HG03457 (cell line): ENCODE data around the gene NUPR2.
"Not testable (repeated sequence)": the region's sequence is repeated elsewhere in the genome, so short reads cannot be mapped to it uniquely, and the experiment has no call there.

Experiments used
- ATAC-seq: cut with Tn5 transposase; IDR thresholded peaks from one replicate; pipeline ENCODE4 v1.9.1; 2021; ENCODE audit warnings: moderate number of reproducible peaks; ENCODE audit not compliant: unreplicated experiment

The NUPR2 gene, protein sequence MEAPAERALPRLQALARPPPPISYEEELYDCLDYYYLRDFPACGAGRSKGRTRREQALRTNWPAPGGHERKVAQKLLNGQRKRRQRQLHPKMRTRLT

DNA sequence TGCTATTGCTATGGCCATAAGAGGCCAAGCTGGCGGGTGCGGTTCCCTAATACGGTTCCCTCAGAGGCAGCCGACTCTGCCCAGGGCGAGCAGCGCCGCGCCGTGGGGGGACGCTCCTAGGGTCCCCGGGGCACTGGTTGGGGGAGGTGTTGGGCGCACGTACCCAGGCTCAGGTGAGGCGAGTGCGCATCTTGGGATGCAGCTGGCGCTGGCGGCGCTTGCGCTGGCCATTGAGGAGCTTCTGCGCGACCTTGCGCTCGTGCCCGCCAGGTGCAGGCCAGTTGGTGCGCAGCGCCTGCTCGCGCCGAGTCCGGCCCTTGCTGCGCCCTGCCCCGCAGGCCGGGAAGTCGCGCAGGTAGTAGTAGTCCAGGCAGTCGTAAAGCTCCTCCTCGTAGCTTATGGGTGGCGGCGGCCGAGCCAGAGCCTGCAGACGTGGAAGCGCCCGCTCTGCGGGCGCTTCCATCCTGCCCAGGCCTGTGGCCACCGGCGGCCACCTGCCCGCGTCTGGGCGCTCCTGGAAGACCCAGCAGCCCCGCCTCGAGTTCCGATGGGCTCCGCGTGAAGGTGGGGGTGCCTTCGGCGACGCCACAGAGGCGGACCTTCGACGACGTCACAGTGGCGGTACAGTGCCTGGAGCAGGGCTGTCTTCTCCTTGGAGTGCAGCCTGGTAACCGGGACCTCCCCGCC lies at the start of gene NUPR2:
Gene NUPR2, minus strand, starts transcription at position 566 of the 687 bp plus-strand sequence. Its CDS starts 103 bp downstream, at position 463.
- ATAC-seq = no peak

DNA sequence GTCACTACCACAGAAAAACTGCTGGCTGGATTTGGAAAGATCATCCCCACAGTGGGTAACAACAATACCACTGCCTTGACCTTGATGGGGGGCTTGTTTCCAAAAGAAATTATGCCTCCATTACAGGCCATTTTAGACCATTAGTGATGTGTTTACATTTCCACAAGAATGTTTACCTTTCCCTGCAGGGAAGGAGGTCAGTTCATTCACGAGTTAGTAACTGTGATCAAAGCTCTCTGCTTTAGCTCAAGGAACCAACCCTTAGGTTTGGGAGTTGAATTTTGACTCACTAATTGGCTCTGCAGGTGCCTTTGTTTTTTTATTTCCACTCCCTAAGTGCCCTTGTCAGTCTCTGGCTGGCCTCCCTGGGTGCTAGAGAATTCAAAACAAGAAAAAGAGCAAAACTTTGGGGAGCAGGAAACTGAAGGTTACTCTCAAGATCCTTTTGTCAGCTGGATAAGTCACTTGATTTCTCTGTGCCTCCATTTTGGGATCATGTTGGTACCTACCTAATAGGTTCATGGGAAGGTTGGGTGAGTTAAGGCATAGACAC lies 41.1 kb upstream of the NUPR2 start:
- no peak for ATAC-seq

DNA sequence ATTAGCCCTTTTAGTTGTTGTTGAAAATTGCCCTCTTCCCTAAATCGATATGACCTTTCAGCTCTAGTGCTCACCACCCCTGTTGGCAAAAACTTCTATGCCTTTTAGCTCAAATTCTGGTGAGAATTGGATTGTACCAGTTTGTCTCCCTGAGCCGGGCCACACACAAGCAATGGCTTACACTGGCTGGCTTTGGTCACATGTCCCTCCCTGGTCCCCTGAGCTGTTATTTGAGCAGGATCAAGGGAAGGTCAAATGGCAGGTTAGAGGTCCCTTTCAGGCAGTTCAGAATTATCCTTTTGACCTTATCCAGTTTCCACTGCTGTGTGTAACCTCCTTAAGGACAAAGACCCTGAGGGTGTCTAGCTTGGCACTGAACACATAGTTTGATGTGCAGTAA lies 14.8 kb upstream of the NUPR2 start:
- not testable (repeated sequence) for ATAC-seq

DNA sequence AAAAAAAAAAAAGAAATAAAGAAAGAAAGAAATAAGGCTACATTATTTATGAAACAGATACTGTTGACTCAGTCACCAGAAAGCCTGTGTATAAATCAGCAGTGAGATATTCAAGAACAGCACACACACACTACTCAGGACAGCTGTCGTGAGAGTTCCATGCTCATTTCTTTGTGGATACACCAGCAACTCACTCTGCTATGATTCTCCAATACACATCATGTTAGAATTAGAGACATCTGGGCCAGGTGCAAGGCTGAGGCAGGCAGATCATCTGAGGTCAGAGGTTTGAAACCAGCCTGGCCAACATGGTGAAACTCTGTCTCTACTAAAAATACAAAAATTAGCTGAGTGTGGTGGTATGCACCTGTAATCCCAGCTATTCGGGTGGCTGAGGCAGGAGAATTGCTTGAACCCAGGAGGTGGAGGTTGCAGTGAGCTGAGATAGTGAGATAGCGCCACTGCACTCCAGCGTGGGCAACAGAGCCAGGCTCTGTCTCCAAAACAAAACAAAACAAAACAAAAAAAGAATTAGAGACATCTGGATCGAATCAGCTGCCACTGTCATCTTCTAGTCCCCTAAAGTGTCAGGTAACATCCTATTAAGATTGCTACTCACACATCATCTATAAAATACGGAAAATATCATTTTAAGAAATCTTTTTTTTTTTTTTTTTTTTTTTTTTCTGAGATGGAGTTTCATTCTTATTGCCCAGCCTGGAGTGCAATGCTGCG lies 11.2 kb upstream of the NUPR2 start:
- ATAC-seq = no peak

DNA sequence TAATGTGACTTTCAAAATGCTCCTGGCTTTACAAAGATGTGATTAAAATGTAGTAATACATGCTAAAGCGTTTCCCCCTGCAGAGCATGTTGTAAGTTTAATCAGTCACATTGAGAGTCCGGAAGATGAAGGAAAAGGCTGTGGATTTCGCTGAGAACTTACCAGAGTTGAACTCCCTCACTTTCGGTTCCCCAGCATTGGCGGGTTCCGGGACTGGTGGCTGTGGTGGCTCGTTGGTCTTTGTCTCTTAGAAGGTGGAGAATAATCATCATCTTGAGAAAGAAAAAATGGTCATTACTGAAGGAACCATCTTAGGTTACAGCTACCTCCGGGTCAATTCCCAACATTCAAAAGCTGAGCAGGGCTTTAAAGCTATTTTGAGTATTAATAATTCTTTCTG lies 9.6 kb upstream of the NUPR2 start:
- no peak for ATAC-seq

DNA sequence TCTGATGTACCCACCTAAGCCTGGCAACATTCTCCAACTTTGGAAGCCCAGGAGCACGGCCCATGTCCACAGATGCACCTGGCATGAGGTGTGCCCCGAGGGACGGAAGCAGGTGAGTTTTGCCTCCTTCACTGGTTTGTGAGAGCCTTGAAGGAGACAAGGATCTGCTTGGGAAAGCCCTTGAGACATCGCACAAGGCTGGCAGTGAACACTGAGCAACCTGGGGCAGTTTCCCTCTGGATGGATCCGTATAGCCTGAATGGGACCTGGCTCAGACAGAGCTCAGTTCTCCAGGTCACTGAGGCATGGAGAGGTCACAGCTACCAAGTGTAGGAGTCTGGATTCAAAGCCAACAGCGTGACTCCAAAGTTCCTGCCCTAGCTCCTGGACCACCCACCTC lies 8.8 kb upstream of the NUPR2 start:
- no peak for ATAC-seq

DNA sequence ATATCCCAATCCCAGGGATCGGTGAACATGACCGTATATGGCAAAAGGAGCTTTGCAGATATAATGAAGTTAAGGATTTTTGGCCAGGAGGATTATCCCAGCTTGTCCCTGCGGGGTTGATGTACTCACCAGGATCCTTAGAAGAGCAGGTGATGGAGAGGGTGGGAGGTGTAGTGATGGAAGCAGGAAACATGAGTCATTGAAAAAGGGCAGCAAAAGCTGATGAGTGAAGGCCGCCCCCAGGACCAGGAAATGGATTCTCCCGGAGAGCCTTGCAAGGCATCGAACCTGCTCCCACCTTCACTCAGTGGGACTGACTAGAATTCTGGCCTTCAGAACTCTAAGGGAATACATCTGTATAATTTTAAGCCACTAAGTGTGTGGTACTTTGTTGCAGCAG lies 5.2 kb upstream of the NUPR2 start:
- no peak for ATAC-seq

DNA sequence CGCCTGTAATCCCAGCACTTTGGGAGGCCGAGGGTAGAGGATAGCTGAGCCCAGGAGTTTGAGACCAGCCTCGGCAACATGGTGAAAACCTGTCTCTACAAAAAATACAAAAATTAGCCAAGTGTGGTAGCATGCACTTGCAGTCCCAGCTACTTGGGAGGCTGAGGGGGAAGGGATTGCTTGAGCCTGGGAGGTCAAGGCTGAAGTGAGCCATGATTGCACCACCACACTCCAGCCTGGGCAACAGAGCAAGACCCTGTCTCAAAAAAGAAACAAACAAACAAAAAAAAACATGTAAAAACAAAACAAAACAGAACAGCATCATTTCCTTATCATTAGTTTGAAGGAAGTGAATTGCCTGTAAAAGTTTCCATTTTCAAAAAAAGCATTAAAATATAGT lies 4.0 kb downstream of the NUPR2 start:
- ATAC-seq = not testable (repeated sequence)

DNA sequence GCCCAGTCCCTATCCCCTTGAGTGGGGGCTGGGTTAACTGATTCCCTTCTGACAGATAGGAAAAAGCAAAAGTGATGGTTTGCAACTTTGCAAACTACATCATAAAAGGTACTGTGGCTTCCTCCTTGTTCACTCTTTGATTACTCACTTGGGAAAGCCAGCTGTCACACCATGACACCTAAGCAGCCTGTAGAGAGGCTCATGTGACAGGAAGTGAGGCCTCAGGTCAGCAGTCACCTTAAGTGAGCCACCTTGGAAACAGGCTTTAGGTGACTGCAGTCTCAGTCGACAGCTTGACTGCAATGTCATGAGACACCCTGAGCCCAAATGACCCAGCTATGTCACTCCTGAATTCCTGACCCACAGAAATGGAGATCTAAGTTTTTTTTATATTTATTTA lies 5.6 kb downstream of the NUPR2 start:
- ATAC-seq = no peak

DNA sequence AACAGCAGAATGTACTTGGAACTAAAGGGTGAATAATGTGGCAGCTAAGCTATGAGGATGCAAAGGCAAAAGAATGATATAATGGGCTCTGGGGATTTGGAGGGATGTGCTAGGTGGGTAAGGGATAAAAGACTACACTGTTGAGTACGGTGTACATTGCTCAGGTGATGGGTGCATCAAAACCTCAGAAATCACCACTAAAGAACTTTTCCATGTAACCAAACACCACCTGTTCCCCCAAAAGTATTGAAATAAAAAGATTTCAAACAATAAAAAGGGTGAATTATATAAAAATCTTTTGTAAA lies 8.3 kb downstream of the NUPR2 start:
- ATAC-seq = no peak

DNA sequence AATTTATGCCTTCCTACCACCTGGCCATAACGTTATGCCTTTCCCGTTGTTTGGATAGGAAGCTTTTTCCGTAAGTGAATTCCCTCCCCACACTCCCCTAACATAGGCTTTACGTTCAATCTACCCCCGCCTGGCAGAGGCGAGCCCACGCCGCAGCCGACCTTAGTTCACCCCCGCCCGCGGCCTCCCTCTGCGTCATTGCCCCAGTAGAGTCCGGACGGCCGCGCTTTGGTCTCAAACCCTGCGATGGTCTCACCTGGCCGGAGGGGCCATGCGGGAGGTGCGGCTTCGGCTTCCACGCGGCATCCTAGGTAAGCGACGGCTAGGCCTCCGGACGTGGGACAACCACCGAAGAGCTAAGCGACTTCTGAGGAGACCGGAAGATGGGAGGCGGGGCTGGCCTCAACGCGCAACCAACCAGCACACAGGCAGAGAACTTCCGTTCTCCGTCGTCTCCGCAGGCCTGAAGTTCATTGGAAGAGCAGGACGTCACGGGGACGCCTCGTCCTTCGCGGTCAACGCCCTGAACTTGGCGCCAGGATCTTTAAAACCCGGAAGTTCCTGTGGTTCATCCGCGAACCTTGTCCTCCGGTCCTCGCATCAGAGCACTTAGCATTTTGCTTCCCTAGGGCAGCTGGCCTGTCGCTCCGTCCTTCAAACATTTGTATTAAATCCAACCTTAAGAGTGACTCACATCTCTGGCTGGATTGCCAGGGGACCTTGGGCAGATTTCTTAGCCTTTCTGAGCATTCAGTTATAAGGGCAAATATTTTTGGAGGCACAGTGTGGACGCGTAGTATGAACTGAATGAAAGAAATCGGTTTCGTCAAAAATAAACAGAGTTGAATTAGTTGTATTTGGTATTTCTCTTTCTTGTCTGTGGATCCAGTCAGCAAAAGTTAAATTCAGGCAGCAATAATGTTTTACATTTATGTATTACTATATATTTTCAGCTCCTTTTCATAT lies 9.8 kb downstream of the NUPR2 start, which contains the start of gene CHCHD2:
Gene CHCHD2, minus strand, starts transcription at position 369 of the 966 bp plus-strand sequence. Its CDS starts 63 bp downstream, at position 306.
- peak; percentile 99 for ATAC-seq

DNA sequence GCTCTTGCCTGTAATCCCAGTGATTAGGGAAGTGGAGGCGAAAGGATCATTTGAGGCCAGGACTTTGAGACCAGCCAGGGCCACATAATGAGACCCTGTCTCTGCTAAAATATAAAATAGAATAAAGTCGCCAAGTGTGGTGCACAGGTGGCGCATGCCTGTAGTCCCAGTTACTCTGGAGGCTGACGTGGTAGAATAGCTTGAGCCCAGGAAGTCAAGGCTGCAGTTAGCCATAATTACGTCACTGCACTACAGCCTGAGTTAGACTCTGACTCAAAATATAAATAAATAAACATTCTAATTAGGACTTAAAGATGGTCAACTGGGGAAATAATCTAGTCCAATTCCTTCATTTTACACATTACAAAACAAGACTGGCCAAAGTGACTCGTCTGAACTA lies 10.7 kb downstream of the NUPR2 start:
- ATAC-seq = no peak

DNA sequence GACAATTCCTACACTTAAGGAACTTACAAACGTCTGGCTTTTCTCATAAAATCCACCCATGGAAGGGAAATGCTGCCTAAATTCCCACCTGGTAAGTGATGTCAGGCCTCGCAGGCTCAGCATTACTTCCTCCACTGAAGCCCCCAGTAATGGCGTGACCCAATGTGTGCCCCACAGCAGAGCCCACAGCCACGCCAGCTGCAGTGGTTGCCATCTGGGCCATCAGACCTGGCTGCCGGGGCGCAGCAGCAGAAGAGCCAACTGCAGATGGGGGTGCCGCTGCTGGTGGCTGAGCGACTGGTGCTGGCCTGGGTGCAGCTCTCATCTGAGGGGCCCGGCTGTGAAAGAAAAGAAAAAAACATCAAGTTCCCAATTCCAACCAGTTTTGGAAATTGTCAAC lies 12.1 kb downstream of the NUPR2 start:
- not testable (repeated sequence) for ATAC-seq

DNA sequence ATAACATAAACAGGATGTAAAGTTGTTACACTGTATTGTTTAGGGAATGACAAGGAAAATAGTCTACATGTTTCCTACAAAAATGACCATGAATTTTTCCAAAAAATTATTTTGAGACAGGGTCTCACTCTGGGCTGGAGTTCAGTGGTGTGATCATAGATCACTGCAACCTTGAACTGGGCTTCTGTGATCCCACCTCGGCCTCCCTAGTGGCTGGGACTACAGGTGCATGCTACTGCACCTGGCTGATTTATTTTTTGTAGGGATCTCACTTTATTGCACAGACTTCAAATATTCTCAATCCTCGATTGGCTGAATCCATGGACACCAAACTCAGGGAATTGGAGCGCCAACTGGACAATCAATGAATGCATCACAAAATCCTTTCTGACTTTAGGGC lies 16.6 kb downstream of the NUPR2 start:
- no peak for ATAC-seq

DNA sequence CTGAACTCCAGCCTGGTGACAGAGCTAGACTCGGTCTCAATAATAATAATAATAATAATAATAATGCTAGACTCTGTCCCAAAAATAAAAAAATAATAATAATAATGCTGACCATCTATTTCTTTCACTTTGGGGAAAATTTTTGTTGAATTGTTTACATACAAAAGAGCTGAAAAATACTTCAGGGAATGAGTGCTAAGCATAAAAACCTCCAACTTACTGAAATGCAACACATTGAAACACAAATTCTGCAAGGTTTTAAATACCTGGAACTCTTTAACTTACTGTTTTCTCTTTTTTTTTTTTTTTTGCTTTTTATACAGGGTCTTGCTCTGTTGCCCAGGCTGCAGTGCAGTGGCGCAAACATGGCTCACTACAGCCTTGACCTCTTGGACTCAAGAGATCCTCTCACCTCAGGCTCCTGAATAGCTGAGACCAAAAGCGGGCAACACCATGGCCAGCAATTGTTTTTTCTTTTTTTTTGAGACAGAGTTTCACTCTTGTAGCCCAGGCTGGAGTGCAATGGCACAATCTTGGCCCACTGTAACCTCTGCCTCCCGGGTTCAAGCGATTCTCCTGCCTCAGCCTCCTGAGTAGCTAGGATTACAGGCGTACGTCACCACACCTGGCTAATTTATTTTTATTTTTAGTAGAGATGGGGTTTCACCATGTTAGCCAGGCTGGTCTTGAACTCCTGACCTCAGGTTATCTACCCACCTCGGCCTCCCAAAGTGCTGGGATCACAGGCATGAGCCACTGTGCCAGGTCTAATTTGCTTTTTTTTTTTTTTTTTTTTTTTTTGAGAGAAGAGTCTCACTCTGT lies 17.8 kb downstream of the NUPR2 start:
- ATAC-seq = not testable (repeated sequence)

DNA sequence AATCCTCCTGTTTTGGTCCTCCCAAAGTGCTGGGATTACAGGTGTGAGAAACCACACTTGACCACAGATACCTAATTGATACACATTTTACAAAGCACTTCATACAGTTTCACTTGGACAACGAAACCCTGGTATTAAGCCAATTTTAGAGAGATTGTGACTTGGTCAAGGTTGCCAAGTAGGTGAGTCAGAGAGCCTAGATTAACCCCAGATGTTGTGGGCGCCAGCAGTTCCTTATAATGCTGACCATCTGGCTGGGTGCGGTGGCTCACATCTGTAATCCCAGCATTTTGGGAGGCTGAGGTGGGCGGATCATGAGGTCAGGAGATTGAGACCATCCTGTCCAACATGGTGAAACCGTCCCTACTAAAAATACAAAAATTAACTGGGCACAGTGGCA lies 18.5 kb downstream of the NUPR2 start:
- no peak for ATAC-seq

DNA sequence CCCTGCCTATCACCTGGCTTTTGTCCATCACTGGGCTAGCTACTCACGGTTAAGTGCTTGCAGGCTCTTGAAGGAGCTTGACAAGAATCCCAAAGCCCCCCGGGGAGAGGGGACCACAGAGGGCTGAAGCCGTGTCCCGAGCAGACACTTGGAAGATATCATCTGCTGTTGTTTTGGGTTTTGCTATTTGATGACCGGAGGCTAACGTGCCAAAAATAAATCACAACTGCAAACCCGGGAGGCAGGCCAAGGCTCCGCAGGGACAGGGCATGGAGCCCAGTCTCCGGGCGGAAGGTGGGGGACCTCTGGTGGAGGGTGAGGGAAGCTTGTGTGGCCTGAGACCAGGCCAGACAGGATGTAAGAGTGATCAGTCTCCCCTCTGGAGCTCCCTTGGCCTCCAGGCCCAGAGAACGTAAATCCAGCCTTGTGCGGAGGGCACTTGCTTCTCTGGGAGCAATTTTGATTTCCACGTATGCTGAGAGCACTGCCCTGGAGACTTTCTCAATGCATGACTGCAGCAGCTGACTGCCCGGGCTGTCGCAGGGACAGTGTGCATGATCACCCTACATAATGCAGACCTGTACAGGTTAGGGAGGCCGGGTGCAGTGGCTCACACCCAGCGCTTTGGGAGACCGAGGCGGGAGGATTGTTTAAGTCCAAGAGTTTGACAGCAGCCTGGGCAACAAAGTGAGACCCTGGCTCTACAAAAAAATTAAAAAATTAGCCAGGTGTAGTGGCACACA lies 23.3 kb downstream of the NUPR2 start, which contains the start of gene PHKG1:
Gene PHKG1, minus strand, starts transcription at position 164 of the 743 bp plus-strand sequence. CDS start 4,011 bp downstream, outside the sequence.
- ATAC-seq = no peak

DNA sequence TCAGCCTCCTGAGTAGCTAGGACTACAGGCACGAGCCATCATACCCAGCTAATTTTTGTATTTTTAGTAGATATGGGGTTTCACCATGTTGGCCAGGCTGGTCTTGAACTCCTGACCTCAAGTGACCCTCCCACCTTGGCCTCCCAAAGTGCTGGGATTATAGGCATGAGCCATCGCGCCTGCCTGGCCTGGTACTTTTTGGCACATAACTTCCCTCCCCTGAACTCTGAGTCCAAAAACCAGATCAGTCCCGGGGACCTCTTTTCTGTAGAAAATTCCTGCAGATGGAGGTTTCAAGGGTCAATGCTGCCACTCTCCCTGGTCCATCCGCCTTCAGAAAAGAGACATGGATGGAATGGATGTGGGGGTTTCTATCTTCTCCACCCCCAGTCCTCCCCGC lies 23.8 kb downstream of the NUPR2 start:
- ATAC-seq = not testable (repeated sequence)

DNA sequence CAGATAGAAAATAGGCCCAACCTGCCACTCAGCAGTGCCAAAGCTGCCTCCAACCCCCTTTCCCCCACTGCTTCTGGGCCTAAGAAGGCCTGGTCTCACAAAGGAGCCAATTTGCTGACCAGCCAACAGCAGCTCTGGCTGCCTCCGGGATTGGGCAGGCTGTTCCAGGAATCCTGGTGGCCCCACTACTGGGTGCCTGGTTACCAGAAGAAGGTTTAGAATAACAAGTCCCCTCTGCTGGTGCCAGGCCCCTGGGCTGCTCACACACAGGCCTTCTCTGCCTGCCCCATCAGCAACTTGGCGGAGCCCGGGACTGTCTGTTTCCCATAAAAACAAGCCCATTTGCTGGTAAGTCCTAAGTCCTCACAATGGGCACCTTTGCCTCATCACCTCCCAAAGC lies 24.6 kb downstream of the NUPR2 start:
- ATAC-seq = no peak
